Gastroesophageal sphincter (tissue), 4 donors: ENCODE measurements around the gene NR5A2. TPM values are rescaled to one million over a fixed set of nuclear protein-coding genes. Genes with fewer than 3 reads are reported as not detected.

ENCODE experiments used
- ATAC-seq: fragments of 150-250 bp; one replicate; pipeline ENCODE4 v1.9.1; 2016; ENCODE audit warnings: mild to moderate bottlenecking, moderate library complexity
- H3K27ac ChIP-seq, 4 donors: fragments of 200-600 bp; sonication (generic) in 3 of 4; 1 replicate in 3 of 4; 2 replicates in 1 of 4; pipeline ENCODE4 v1.5.1; 2016 to 2019
- H3K27me3 ChIP-seq: fragments of 200-600 bp; sonication (generic); one replicate; pipeline ENCODE4 v1.5.1; 2019
- H3K36me3 ChIP-seq, 2 donors: fragments of 200-600 bp; sonication (generic); one replicate each; pipeline ENCODE4 v1.5.1; 2019; ENCODE audit warnings: control low read depth in 1 of 2
- H3K4me1 ChIP-seq, 3 donors: fragments of 200-600 bp; sonication (generic); 1 replicate in 2 of 3; 2 replicates in 1 of 3; pipeline ENCODE4 v1.5.1; 2016 to 2019; ENCODE audit warnings: control low read depth in 2 of 3
- H3K4me3 ChIP-seq, 2 donors: fragments of 200-600 bp; sonication (generic); one replicate each; pipeline ENCODE4 v1.5.1; 2019; ENCODE audit warnings: mild to moderate bottlenecking in 1 of 2, moderate library complexity in 1 of 2
- H3K9me3 ChIP-seq, 3 donors: fragments of 200-600 bp; sonication (generic); one replicate each; pipeline ENCODE4 v1.5.1; 2017 to 2019; ENCODE audit warnings: control low read depth in 2 of 3
- CTCF ChIP-seq, 4 experiments: fragments of 200-600 bp in 2 of 4; fragments of 450-650 bp in 2 of 4; sonication (generic) in 1 of 4; IDR thresholded peaks; one replicate each; pipeline ENCODE4 v1.5.1; 2017 to 2019; ENCODE audit warnings: antibody characterized with exemption in 4 of 4, mild to moderate bottlenecking in 2 of 4, moderate library complexity in 2 of 4
- EP300 ChIP-seq: sonication (generic); formaldehyde crosslinking; IDR thresholded peaks from one replicate; pipeline ENCODE4 v1.6.1; 2017; ENCODE audit warnings: antibody characterized with exemption, mild to moderate bottlenecking
- POLR2A ChIP-seq, 2 donors: fragments of 450-650 bp; IDR thresholded peaks; one replicate each; pipeline ENCODE4 v1.6.1; 2017; ENCODE audit warnings: antibody characterized with exemption in 2 of 2, mild to moderate bottlenecking in 2 of 2, moderate library complexity in 1 of 2
- POLR2AphosphoS5 ChIP-seq: sonication (generic); formaldehyde crosslinking; IDR thresholded peaks from one replicate; pipeline ENCODE4 v1.6.1; 2017; ENCODE audit warnings: antibody characterized with exemption
- WGBS, 2 donors: methylation state at CpG; one replicate each; pipeline ENCODE4 v1.1.5; 2018; ENCODE audit warnings: low coverage in 1 of 2; 5-methylcytosine and 5-hydroxymethylcytosine counted together
- total RNA-seq, 4 donors: library from RNA; depleted of rRNA; stranded (reverse); fragments of >200 nt; gene quantifications; one replicate each; pipeline ENCODE4 v1.1.0, GENCODE V29; 2016

Gene NR5A2
- total RNA-seq, 4 donors from 2014 or later: 2.0 to 4.2 (median 3.1) TPM

DNA sequence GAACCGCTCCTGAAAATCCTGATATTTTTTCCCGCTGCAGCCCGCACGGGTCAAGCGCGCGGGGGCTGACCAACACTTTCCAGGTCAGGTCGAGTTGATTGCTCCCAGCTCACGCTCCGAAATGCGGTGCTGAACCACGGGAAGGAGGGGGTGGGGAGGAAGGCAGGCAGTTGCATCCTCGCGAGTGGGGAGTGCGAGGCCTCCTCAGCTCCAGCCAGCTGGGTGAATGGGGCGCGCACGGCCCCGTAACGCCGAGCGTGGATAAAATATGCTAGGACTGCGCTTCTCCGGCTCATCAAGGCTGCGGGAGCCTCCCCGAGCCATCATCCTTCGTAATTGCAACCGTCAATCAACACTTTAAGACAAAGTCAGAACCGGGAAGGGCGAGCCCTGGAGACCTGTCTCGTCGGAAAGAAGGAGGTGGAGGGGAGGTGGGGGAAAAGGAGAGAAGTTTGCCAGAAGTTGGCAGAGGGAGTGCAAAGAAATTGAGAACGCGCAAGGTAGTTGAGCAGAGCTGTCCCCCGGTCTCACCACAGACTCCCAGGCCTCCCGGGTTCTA lies 8.0 kb downstream of the NR5A2 start:
- WGBS, 2 donors: 4 to 8% methylated on average over 10 to 19 of the region's 36 CpGs
- Histone ChIP-seq H3K9me3 (no peaks in the 10 kb centered on the region), H3K4me1 (peaks cover 0 to 46% (median 26%) of the 10 kb centered on the region in 3 donors), H3K27ac (no peak overlapping the region), H3K36me3 (no peaks in the 10 kb centered on the region), H3K4me3 (peak overlapping the region in 1 of 2 donors; percentile 29), H3K27me3 (peaks cover 100% of the 10 kb centered on the region)
- TF ChIP-seq CTCF (IDR thresholded peaks at IDR 0.05) (no peak), POLR2A (IDR thresholded peaks at IDR 0.05) (no peak), EP300 (no peak)
- no peak for ATAC-seq

- no peak for ATAC-seq
- H3K36me3 ChIP-seq: no peaks in the 10 kb centered on the region
- H3K9me3 ChIP-seq: no peaks in the 10 kb centered on the region
Observed at GRCh38 chr1:200035956-200036618, 8.6 kb downstream of the NR5A2 start.

GRCh38 chr1:200036619-200037270 lies 9.2 kb downstream of the NR5A2 start:
- Histone ChIP-seq H3K36me3 (no peaks in the 10 kb centered on the region), H3K9me3 (no peaks in the 10 kb centered on the region), H3K27me3 (peaks cover 100% of the 10 kb centered on the region), H3K4me3 (no peak overlapping the region), H3K4me1 (peaks cover 0 to 57% (median 28%) of the 10 kb centered on the region in 3 donors), H3K27ac (no peak overlapping the region)
- TF ChIP-seq CTCF (IDR thresholded peaks at IDR 0.05) (no peak), POLR2AphosphoS5 (no peak), POLR2A (IDR thresholded peaks at IDR 0.05) (no peak), EP300 (no peak)
- 45 to 49% methylated on average over 12 of the region's 18 CpGs for WGBS, 2 donors
- ATAC-seq: no peak

More at GRCh38 chr1:200035956-200036618, 8.6 kb downstream of the NR5A2 start:
- H3K4me3 ChIP-seq: no peak overlapping the region
- H3K27me3 ChIP-seq: peaks cover 100% of the 10 kb centered on the region
- no peak overlapping the region for H3K27ac ChIP-seq
- TF ChIP-seq POLR2AphosphoS5 (no peak), EP300 (no peak), POLR2A (IDR thresholded peaks at IDR 0.05) (no peak), CTCF (IDR thresholded peaks at IDR 0.05) (no peak)
- WGBS, 2 donors: 13 to 26% methylated on average over 5 to 9 of the region's 27 CpGs
- H3K4me1 ChIP-seq: peaks cover 0 to 52% (median 28%) of the 10 kb centered on the region in 3 donors

DNA sequence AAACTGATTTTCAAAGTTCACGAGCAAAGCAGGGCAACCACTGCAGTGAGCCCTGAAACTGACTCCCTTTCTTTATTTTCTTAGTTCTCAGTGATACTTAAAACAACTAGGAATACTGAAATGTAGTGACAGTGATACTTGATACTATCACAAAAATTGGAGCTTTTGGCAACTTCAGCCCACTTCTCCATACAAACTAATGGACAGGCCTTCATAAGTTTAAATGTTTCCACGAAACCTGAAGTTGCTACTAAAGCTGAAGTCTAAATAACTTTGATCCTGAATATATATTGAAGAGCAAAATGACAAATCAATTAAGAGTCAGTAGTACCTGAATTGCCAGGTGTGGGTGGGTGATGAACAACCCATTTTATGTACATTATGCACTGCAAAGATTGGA lies 10.0 kb downstream of the NR5A2 start:
- Histone ChIP-seq H3K27ac (no peak overlapping the region), H3K36me3 (no peaks in the 10 kb centered on the region), H3K27me3 (peaks cover 100% of the 10 kb centered on the region), H3K4me1 (peaks cover 0 to 61% (median 33%) of the 10 kb centered on the region in 3 donors), H3K9me3 (no peaks in the 10 kb centered on the region), H3K4me3 (no peak overlapping the region)
- 51 to 94% methylated on average over 2 of the region's 2 CpGs for WGBS, 2 donors
- TF ChIP-seq POLR2A (IDR thresholded peaks at IDR 0.05) (no peak), POLR2AphosphoS5 (no peak), EP300 (no peak), CTCF (IDR thresholded peaks at IDR 0.05) (no peak)
- no peak for ATAC-seq
